Fibroblast of skin of right biceps (primary cell): ENCODE data around the gene SPACA5.
"Not testable (repeated sequence)": the region's sequence is repeated elsewhere in the genome, so short reads cannot be mapped to it uniquely, and the experiment has no call there.

Source experiments
- DNase-seq: peaks from one replicate; pipeline ENCODE4 v3.0.0-alpha.2; 2013

SPACA5 gene

GRCh38 chrX:48006688-48007087 is at the start of gene SPACA5:
Gene SPACA5, plus strand, starts transcription at chrX:48006988. Its CDS starts 815 bp downstream, at chrX:48007803.
- DNase-seq, result not testable (repeated sequence)

GRCh38 chrX:47958206-47958605 is 48.6 kb upstream of the SPACA5 start:
- not testable (repeated sequence) for DNase-seq

GRCh38 chrX:47958761-47959342 is 47.9 kb upstream of the SPACA5 start:
- no peak for DNase-seq

GRCh38 chrX:47960406-47960805 is 46.4 kb upstream of the SPACA5 start:
- no peak for DNase-seq

- not testable (repeated sequence) for DNase-seq
Observed at GRCh38 chrX:47961830-47962229, 45.0 kb upstream of the SPACA5 start.

GRCh38 chrX:47965526-47965925 is 41.3 kb upstream of the SPACA5 start:
- DNase-seq, result not testable (repeated sequence)

GRCh38 chrX:47973235-47973634 is 33.6 kb upstream of the SPACA5 start:
- DNase-seq, result no peak

GRCh38 chrX:47976254-47977151 is 30.3 kb upstream of the SPACA5 start:
- no peak for DNase-seq

GRCh38 chrX:47991263-47992094 is 15.3 kb upstream of the SPACA5 start:
- peak; percentile 70 for DNase-seq

- peak; percentile 17 for DNase-seq
Observed at GRCh38 chrX:47992095-47992380, 14.8 kb upstream of the SPACA5 start.

GRCh38 chrX:47992669-47993068 is 14.1 kb upstream of the SPACA5 start:
- DNase-seq, result no peak

GRCh38 chrX:48001260-48001659 is 5.5 kb upstream of the SPACA5 start:
- DNase-seq, result no peak

- no peak for DNase-seq
Observed at GRCh38 chrX:48002319-48002718, 4.5 kb upstream of the SPACA5 start.

- DNase-seq, result no peak
Observed at GRCh38 chrX:48002929-48003328, 3.9 kb upstream of the SPACA5 start.

GRCh38 chrX:48003367-48003757 is 3.4 kb upstream of the SPACA5 start:
- no peak for DNase-seq

- peak; percentile 88 for DNase-seq
Observed at GRCh38 chrX:48003758-48004457, 2.9 kb upstream of the SPACA5 start, which contains the start of gene ZNF182. Gene ZNF182, minus strand, starts transcription at chrX:48003989. Its CDS starts 1,380 bp downstream, at chrX:48002609.

GRCh38 chrX:48009445-48009960 is 2.7 kb downstream of the SPACA5 start:
- DNase-seq, result not testable (repeated sequence)

- not testable (repeated sequence) for DNase-seq
Observed at GRCh38 chrX:48016583-48017310, 10.0 kb downstream of the SPACA5 start.

GRCh38 chrX:48019892-48020291 is 13.1 kb downstream of the SPACA5 start:
- DNase-seq, result not testable (repeated sequence)

- not testable (repeated sequence) for DNase-seq
Observed at GRCh38 chrX:48020472-48020871, 13.7 kb downstream of the SPACA5 start.

- DNase-seq, result peak; percentile 86
Observed at GRCh38 chrX:48021026-48021900, 14.5 kb downstream of the SPACA5 start.
